Hematopoietic multipotent progenitor cell treated with erythropoietin and hydrocortisone succinate and interleukin-3 and kit ligand, for 17 days (in vitro differentiated cells): ENCODE data around the gene SRPK2.
"Not testable (repeated sequence)": the region's sequence is repeated elsewhere in the genome, so short reads cannot be mapped to it uniquely, and the experiment has no call there.

Experiments used
- DNase-seq: peaks from one replicate; pipeline ENCODE4 v3.0.0-alpha.2; 2015; ENCODE audit warnings: low spot score

The SRPK2 gene

DNA sequence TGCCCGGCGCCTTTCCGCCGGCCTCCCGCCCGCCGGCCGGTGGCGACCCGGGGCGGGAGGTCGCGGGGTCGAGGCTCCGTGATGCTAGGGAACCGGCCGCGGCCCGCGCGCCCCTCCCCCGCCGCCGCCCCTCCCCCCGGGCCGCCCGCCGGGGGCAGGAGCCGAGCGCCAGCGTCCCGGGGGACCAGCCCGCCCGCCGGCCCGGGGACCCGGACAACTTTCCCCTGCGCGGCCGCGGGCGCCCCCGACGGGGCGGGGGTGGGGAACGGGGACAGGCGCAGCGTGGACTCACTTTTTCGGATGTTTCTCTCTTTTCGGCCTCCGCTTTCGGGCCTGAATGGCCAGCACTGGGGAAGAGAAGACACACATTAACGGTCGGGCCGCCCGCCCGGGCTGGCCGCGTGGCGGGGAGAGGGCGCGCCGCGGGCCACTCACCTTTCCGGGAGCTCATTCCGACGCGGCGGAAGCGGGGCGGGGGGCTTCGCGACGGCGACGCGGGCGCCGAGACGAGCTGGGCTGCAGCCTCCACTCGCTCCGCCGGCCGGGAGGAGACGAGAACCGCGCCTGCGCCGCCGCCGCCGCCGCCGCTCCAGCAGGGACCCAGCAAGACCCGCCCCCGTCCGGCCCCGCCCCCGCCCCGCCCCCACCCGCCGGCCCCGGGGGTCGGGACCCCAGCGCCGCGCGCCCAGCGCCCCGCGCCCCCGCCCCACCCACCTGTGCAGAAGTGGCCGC, at the start of gene SRPK2:
Gene SRPK2 (minus strand): TSS at position 566 of the 732 bp plus-strand sequence.
- DNase-seq: no peak

DNA sequence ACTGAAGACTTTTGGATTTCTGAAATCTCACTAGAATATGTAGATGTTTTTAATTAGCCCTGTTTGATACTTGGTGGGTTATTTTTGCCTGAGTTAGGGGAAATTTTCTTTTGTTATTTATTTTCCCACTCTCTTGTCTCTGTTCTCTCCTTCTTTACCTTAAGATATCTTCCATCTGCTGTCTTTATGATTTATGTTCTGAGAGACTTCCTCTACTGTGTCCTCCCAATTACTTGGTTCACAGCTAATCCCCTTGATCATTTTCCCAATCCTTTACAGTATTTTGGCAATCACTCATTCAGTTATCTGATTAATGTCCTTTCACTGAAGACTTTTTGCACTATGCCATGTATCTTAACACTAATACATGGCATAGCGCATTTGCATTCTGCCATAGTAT, 49.5 kb upstream of the SRPK2 start:
- no peak for DNase-seq

DNA sequence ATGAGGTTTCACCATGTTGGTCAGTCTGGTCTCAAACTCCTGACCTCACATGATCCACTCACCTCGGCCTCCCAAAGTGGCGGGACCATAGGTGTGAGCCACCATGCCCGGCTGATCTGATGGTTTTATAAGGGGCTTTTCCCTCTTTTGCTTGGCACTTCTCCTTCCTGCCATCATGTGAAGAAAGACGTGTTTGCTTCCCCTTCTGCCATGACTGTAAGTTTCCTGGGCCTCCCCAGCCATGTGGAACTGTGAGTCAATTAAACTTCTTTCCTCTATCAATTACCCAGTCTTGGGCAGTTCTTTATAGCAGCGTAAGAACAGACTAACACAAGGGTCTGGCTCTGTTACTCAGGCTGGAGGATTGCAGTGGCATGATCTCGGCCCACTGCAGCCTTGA, 48.6 kb upstream of the SRPK2 start:
- DNase-seq: not testable (repeated sequence)

DNA sequence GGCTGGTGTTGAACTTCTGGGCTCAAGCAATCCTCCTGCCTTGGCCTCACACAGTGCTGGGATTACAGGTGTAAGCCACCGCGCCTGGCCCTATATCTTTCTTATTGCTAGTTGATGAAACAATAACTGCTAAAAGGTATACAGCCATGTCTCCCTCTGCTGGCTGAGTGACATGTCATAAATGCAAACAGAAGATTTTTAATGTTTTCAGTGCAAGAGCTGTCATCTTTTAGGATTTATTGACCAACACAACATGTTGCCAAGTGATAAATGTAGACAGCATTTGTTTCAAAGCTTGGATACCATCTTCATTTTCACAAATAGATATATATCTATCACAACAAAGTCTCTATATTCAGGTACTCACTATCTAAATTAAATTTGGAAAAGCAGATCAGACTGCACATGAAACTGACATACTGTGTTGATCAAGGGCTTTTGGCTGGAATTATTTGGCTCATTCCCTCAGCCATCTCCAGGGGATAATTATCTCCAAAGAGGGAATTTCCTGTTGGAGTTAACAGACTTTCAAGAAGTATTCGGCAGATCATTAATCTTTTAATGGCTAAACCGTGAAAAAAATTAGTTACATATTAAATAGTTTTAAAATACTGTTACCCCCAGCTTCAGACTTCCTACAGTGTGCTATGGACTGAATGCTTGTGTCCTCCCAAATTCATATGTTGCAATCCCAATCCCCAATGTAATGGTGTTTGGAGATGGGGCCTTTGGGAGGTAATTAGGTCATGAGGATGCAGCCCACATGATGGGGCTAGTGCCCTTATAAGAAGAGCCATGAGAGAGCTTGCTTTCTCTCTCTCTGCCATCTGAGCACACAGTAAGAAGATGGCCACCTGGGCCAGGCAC, 41.3 kb upstream of the SRPK2 start:
- no peak for DNase-seq

DNA sequence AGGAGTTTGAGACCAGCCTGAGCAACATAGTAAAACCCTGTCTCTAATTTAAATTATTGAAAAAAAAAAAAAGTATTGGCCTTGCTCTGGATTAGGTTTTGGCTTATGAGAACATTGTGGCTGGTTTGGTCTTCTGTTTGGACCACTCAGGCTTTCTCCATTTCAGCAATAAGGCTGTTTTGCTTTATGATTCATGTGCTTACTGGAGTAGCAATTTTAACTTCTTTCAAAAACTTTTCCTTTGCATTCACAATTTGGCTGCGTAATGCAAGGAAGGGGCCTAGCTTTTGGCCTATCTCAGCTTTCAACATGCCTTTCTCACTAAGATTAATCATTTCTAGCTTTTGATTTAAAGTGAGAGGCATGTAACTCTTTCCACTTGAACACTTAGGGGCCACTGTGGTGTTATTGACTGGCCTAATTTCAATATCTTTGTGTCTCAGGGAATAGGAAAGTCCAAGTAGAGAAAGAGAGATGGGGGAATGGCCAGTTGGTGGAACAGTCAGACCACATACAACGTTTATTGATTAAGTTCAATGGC, 38.0 kb upstream of the SRPK2 start:
- no peak for DNase-seq

DNA sequence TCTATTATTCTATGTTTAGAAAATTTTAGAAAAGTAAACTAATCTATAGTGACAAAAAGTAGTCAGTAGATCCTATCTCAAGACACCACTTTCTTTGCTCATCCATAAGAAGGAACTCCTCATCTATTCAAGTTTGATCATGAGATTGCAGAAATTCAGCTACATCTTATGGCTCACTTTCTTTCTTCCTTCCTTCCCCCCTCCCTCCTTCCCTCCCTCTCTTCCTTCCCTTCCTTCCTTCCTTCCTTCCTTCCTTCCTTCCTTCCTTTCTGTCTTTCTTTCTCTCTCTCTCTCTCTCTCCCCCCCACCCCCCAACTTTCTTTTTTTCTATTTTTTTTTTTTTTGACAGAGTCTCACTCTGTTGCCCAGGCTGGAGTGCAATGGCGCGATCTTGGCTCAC, 35.3 kb upstream of the SRPK2 start:
- DNase-seq: no peak

DNA sequence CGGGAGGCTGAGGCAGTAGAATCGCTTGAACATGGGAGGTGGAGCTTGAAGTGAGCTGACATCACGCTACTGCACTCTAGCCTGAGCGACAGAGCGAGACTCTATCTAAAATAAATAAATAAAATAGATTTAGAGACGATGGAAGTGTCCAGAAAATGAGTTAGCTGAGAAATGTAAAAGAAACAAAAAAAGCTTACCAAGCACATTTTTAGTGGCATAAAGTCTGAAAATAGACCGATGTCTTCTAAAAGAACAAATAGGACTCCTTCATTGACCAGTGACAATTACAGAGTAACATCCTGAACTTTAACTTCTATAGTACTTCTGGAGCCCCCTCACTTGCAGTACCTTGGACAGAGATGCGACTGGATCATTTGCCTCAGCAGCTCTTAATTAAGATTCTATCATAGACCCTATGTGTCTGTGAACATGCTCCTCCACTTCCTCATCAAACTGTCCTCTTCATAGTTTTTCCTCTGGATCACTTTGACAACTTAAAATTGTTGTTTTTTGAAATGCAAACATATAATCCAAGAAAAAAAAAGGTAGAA, 25.2 kb upstream of the SRPK2 start:
- DNase-seq: no peak

DNA sequence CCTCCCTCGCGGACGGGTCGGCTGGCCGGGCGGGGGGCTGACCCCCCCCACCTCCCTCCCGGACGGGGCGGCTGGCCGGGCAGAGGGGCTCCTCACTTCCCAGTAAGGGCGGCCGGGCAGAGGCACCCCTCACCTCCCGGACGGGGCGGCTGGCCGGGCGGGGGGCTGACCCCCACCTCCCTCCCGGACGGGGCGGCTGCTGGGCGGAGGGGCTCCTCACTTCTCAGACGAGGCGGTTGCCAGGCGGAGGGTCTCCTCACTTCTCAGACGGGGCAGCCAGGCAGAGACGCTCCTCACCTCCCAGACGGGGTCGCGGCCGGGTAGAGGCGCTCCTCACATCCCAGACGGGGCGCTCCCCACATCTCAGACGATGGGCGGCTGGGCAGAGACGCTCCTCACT, 22.1 kb upstream of the SRPK2 start:
- DNase-seq: not testable (repeated sequence)

DNA sequence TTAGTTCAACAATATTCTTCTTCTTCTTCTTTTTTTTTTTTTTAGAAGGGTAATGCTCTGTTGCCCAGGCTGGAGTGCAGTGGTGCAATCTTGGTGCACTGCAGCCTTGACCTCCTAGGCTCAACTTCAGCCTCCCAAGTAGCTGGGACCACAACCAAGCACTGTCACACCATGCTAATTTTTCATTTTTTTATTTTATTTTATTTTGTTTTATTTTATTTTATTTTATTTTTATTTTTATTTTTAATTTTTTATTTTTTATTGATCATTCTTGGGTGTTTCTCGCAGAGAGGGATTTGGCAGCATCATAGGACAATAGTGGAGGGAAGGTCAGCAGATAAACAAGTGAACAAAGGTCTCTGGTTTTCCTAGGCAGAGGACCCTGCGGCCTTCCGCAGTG, 21.1 kb upstream of the SRPK2 start:
- DNase-seq: not testable (repeated sequence)

DNA sequence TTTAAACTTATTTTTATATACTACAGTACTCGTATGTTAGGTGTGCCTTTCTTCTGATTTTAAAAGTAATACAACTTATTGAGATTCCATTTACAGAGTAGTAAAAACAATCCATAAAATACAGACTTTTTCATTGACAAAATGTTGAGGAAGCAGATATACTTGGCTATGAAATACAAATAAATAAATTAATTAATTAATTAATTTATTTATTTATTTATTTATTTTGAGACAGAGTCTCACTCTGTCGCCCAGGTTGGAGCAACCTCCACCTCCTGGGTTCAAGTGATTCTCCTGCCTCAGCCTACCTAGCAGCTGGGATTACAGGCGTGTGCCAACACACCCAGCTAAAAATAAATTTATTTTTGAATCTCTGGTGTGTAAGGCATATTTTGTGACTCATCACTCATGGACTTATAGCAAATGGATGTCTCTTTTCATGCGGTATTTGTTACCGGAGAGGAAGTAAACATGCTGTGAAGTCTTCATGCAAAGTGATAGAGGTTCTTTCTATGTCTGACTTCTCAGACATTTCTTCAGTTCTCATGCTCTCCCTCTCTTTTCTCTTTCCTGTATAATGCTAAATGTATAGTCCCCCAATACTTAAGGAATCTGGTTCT, 20.2 kb upstream of the SRPK2 start:
- DNase-seq: no peak

DNA sequence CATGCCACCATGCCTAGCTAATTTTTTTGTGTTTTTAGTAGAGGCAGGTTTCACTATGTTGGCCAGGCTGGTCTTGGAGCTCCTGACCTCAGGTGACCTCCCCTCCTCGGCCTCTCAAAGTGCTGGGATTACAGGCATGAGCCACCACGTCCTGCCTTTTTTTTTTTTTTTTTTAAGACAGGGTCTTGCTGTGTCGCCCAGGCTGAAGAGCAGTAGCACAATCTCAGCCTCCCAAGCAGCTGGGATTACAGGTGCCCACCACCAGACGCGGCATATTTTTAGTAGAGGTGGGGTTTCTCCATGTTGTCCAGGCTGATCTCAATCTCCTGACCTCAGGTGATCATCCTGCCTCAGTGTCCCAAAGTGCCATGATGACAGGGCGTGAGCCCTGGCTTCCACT, 14.4 kb upstream of the SRPK2 start:
- no peak for DNase-seq

DNA sequence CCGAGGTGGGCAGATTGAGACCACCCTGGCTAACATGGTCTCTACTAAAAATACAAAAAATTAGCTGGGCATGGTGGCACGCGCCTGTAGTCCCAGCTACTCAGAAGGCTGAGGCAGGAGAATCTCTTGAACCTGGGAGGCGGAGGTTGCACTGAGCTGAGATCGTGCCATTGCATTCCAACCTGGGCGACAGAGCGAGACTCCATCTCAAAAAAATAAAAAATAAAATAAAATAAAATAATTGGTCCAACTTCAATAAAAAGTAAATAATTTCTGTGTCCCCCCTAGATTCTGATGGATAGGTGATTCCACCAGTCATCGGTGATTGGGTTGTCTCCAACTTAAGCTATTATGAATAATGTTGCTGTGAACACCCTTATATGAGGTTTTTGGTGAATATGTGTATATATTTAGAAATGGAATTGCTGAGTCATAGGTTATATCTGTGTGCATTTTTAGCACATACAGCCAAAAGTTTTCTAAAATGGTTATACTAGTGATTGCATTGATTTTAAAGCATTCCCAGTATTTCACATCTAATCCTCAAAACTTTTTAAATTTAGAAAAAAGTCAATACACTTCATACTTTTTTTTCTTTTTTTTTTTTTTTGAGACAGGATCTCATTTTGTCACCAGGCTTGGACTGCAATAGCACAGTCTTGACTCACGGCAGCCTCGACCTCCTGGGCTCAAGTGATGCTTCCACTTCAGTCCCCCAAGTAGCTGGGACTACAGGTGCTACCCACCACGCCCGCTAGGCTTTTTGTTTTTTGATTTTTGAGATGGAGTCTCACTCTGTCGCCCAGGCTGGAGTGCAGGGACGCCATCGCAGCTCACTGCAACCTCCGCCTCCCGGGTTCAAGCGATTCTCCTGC, 13.7 kb upstream of the SRPK2 start:
- DNase-seq: no peak

DNA sequence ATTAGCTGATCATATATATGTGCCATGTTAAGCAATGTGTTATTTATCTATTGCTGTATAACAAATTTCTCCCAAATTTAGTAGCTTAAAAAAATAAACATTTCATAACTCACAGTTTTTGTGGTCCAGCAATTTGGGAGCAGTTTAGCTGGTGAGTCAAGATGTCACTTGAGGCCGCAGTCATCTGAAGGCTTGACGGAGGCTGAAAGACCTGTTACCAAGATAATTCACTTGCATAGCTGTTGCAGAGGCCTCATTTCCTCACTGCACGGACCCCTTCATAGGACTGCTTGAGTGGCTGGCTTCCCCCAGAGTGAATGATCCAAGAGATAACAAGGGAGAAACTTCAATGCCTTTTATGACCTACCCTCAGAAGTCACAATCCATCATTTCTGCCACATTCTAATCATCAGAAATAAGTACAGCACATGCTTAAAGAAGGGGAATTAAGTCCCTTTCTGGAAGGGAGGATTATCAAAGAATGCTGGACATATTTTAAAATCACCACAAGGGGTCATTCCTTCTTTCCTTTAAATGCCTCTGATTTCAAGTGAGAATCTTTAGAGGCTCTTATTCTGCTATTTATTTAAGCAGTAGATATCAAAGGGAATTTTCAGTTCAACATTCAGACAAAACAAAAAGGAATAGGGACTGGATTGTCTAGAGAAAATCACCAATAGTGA, 10.5 kb upstream of the SRPK2 start:
- no peak for DNase-seq

DNA sequence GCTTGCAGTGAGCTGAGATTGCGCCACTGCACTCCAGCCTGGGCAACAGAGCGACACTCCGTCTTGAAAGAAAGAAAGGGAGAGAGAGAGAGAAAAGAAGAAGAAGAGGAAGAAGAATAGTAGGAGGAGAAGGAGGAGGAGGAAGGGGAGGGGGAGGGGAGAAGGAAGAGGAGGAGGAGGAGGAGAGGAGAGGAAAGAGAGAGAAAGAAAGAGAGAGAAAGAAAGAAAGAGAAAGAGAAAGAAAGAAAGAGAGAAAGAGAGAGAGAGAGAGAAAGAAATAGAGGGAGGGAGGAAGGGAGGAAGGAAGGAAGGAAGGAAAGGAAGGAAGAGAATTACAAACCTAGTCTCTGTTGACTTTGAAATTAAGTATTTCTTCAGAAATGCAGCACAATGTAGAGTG, 7.8 kb upstream of the SRPK2 start:
- DNase-seq: no peak

DNA sequence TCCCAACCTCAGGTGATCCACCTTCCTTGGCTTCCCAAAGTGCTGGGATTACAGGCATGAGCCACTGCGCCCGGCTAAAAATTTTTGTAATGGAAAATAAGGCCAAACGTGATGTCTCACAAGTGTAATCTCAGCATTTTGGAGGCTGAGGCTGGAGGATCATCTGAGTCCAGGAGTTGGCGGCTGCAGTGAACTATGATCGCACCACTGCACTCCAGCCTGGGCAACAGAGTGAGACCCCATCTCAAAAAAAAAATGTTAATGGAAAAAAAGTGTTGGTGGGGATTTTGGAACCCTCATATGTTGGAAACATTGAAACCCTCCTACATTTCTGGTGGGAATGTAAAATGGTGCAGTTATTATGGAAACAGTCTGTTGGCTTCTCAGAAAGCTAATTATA, 2.7 kb upstream of the SRPK2 start:
- no peak for DNase-seq

DNA sequence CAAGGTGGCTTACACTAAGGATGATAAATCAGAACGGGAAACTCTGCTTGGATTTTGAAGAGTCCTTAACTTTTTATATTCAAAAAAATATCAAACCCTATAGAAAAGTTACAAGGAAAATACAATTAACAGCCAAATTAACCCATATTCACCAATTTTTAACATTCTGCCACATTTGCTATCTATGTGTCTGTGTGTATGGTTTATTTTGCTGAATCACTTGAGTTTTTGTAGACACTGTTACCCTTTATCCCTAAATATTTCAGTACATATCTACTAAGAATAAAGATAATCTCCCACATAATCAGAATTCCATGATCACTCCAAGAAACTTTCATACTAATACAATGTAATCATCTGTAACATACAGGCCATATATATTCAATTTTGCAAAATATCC, 1.2 kb upstream of the SRPK2 start:
- no peak for DNase-seq

DNA sequence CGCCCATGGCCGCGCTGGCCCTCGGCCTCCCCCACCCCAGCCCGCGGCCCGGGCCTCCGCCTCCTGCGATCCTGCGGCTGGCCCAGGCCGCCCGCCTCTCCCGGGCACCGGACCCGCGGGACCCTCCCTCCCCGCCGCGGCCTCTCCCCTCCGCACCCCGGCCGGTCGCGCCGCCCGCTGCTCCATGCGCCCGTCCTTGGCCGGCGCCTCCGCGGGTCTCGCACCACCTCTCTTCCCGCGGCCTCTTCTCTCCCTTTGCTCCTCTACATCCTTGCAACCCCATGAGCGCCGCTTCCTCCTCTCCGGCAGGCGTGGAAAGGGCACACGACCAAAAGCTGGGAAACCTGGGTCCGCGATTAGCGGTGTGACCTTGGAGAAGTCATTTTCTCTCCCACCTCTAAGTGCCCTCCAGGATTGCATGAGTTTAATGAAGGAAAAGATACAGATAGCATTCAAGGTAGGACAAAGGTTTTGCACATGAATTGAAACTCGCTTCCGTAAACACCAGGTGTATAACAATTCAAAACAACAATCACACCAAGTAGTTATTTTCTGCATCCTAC, 448 bp upstream of the SRPK2 start:
- no peak for DNase-seq

DNA sequence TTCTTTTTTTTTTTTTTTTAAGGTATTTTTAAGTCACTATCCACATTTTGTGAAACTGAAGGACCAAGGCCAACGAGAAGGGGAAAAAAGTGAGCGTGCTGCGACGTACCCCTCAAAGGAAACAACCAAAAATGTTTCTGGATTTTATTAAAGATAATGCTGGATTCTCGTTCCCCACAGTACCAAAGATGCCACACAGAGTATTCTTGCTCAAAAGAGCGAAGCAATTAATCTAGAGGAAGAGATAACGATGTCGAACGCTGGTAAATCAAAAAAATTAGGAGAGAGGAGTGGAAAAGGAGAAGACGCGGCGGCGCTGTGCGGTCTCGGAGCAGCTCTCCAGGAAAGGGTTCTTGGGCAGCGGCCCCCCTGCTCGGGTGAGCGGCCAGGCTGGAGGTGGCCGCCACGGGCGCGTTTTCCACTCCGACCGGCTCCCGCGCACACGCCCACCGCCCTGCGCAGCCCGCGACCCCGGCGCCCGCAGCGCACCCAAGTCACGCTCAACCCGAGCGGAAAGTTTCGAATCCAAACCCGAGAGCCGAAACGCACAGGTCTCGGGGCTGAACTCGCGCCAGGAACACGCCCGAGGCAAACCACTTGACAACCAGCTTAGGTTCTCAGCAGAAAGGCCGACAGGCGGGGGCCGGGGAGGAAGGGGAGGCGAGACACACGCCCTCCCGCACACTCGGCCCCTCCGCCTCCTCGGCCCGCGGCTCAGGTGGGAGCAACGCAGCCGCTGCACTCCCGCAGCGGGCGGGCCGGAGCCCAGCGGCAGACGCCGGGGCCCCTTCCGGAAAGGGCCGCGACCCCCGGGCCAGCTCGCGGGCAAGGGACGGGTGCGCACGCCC, 989 bp downstream of the SRPK2 start:
- no peak for DNase-seq

DNA sequence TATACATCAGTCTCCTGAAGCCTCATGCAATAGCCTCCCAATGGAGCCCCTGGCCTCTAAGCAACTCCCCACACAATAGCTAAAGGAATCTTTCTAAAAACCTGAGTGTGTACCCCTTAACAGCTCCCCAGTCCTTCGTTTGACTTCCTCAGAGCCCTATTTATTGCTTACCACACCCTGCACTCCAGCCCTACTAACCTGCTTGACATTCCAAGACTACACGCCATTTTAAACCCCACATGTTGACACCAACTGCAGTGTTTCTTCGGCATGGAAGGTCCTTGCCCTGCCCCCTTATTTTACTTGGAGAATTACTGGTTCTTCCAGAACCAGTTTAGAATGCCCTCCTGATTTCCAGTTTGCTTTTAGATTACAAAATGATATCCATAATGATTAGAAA, 10.8 kb downstream of the SRPK2 start:
- no peak for DNase-seq
